IMR-90 (cell line): Measurements from ENCODE around the gene IL1RAPL1.

Experiments
- CTCF ChIP-seq: conservative IDR thresholded peaks from 2 replicates; pipeline ENCODE4 v1.5.1; 2012; ENCODE audit warnings: mild to moderate bottlenecking, low read depth, low read length, improper control_type of control experiment
- MXI1 ChIP-seq: IDR thresholded peaks from 2 replicates; pipeline ENCODE4 v1.6.1; 2012; ENCODE audit warnings: low read depth, mild to moderate bottlenecking, low read length, moderate library complexity, borderline replicate concordance
- POLR2A ChIP-seq: IDR thresholded peaks from 2 replicates; pipeline ENCODE4 v1.6.1; 2012; ENCODE audit warnings: mild to moderate bottlenecking, low read depth, low read length
- RAD21 ChIP-seq: IDR thresholded peaks from 2 replicates; pipeline ENCODE4 v1.6.1; 2012; ENCODE audit warnings: low read length, improper control_type of control experiment
- RCOR1 ChIP-seq: IDR thresholded peaks from 2 replicates; pipeline ENCODE4 v1.6.1; 2012; ENCODE audit warnings: mild to moderate bottlenecking, low read length, improper control_type of control experiment; ENCODE audit not compliant: insufficient replicate concordance
- RFX5 ChIP-seq: IDR thresholded peaks from 2 replicates; pipeline ENCODE4 v1.8.0; 2012; ENCODE audit warnings: low read depth, mild to moderate bottlenecking, low read length, moderate library complexity
- USF2 ChIP-seq: fragments of 150-350 bp; IDR thresholded peaks from 2 replicates; pipeline ENCODE4 v1.6.1; 2017; ENCODE audit warnings: mild to moderate bottlenecking, antibody characterized with exemption, low read length, low read depth

GRCh38 chrX:29880977-29881376 is 1293.7 kb downstream of the IL1RAPL1 start:
- TF ChIP-seq CTCF, result no peak
- TF ChIP-seq RCOR1, result no peak
- TF ChIP-seq USF2, result no peak
- no peak for TF ChIP-seq POLR2A
- TF ChIP-seq RFX5, result no peak
- no peak for TF ChIP-seq MXI1
- TF ChIP-seq RAD21, result no peak
